Measurements from ENCODE around the gene ZNF10. TPM values are rescaled to one million over a fixed set of nuclear protein-coding genes. Genes with fewer than 3 reads are reported as not detected.

Gene ZNF10
- 10 to 100 TPM in 1 of 2 donors, 1 to 10 TPM in 1; 5.8 to 10.2 TPM for total RNA-seq
- long read RNA-seq, partial matches to known transcripts, result 0 of 3 reads
- long read RNA-seq, other reads (novel, unspliced or antisense), result 2 of 3 reads

- intact Hi-C loops (cut with DNase I), result loop anchor here in 1 of 2 donors (2.0 kb wide), 1 partner anchor 49 kb away; the partner anchor contains the start of gene ZNF140
- ATAC-seq (peak; percentile 97 to 99), DNase-seq (peak; percentile 97)
Observed at GRCh38 chr12:133130038-133130807, at the start of gene ZNF10, which contains the start of gene ZNF891. Gene ZNF10 (plus strand): TSS chr12:133130627. CDS start chr12:133144493, 13,866 bp downstream. Gene ZNF891 (minus strand): TSS chr12:133130274. CDS start chr12:133121918, 8,356 bp downstream.

DNA sequence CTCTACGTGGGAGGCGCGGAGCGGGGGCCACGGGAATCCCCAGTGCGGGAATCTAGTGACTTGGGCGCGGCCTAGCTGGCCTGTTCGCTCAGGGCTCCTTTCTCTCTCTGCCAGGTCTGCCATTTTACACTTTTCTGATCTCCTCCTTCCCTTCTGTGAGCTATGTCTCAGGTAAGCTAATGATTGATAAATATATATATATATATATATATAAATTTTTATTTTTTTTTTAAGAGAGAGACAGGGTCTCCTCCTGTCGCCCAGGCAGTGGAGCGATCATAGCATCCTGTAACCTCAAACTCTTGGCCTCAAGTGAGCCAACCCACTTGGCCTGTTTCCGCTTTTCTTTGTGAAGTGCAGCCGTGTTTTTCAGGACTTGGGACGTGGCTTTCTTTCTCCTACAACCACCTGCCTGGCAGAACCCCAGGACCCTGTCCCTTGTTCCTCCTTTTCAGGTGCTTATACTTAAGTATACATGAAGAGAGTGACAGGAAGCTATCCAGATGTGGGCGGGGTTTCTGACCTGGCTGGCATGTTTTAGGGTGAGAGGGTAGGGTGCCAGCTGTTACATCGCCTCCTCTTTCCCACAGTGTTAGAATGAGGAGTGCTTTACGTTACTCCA lies 49.2 kb upstream of the ZNF10 start:
- ATAC-seq, result no peak
- no peak for DNase-seq
- intact Hi-C loops (cut with DNase I), result loop anchor here in 1 of 2 donors (2.0 kb wide), 2 partner anchors 44 to 50 kb away; partner anchors contain the start of genes ZNF10, ZNF84 and ZNF891

GRCh38 chr12:133083345-133083744 lies 47.1 kb upstream of the ZNF10 start:
- no peak for ATAC-seq
- intact Hi-C loops (cut with DNase I), result no loop called here

GRCh38 chr12:133105620-133106019 lies 24.8 kb upstream of the ZNF10 start:
- intact Hi-C loops (cut with DNase I), result no loop called here
- DNase-seq (no peak), ATAC-seq (no peak)

More at GRCh38 chr12:133083345-133083744, 47.1 kb upstream of the ZNF10 start:
- no peak for DNase-seq

DNA sequence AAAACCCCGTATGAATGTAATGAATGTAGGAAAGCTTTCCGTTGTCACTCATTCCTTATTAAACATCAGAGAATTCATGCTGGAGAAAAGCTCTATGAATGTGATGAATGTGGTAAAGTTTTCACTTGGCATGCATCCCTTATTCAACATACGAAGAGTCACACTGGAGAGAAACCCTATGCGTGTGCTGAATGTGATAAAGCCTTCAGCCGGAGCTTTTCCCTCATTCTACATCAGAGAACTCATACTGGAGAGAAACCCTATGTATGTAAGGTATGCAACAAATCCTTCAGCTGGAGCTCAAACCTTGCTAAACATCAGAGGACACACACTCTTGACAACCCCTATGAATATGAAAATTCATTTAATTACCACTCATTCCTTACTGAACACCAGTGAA lies 24.2 kb upstream of the ZNF10 start:
- no peak for DNase-seq
- ATAC-seq, result no peak
- intact Hi-C loops (cut with DNase I), result no loop called here

DNA sequence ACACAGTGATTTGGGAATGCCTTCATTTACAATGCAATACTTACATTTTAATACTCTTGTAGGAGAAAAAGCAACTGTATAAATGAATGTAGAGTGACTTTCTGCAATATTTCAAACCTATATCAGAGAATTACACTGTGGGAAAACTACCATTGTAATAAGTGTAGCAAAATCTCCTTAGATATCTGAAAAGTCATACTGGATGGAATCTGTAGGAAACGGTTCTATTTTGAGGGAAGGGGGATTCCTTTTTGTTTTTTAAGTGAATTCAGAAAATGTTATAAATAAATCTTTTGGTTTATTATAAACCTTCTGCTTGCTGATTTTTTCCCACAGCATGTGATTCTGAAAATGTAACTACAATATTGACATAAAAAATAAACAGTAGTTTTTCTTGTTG lies 23.3 kb upstream of the ZNF10 start:
- ATAC-seq (no peak), DNase-seq (no peak)
- intact Hi-C loops (cut with DNase I), result no loop called here

DNA sequence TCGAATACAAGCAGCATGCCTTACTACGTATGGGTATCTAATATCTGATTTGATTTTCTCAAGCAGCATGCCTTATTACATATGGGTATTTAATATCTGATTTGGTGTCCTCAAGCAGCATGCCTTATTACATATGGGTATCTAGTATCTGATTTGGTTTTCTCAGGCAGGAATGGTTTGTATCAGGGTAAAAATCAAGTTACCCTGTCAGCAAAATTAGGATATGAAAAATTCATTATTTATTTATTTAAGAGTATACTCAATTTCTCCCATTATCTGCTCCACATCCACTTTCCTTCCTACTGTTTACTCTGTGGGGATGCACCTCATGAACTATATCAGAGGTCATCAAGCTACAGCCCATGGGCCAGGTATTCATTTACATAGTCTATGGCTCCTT lies 22.3 kb upstream of the ZNF10 start:
- intact Hi-C loops (cut with DNase I), result no loop called here
- no peak for DNase-seq
- ATAC-seq, result no peak

- no peak for ATAC-seq
Observed at GRCh38 chr12:133120385-133121191, 9.8 kb upstream of the ZNF10 start.

DNA sequence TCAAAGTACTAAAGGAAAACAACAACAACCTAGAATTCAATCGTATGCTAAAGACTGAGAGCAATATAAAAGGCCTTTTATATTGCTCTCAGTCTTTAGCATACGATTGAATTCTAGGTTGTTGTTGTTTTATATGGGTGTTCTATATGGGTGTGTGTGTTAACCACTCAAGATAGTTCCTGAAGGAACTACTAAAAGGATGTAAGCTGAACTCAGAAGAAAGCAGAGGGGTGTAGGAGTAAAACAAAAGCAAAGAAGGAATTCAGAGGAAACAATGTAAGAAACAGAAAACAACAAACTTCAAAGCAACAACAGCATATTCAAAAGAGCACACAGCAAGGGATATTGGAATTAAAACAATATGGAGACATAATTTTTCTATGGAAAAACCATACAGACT lies 5.8 kb upstream of the ZNF10 start:
- intact Hi-C loops (cut with DNase I), result no loop called here
- ATAC-seq, result no peak
- no peak for DNase-seq

More at GRCh38 chr12:133120385-133121191, 9.8 kb upstream of the ZNF10 start:
- DNase-seq, result no peak
- intact Hi-C loops (cut with DNase I), result no loop called here

DNA sequence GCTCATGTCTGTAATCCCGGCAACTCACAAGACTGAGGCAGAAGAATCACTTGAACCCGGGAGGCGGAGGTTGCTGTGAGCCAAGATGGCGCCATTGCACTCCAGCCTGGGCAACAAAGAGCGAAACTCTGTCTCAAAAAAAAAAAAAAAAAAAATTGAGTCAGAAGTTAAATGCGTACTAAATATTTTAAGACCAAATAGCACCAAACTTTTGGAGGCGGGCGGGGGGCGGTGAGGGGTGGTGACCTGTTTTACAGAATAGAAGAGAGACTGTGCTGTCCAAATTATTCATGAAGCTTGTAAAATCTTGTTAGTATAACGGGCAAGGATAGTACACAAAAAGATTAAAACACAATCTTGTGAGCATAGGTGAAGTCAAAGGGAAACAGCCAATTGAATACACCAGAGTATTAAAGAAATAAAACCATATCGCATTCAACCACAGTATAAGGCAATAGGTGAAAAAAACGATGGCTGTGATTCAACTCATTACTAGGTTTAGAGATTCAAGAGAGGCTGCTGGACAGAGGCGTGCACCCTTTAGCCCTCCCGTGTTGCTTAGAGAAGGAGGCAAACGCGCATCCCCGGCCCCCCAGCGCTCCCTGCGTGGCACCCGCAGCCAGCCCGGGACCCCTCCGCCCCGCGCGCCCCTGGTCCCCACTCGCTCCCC lies 924 bp upstream of the ZNF10 start:
- intact Hi-C loops (cut with DNase I), result loop anchor here in 1 of 2 donors (2.0 kb wide), 1 partner anchor 49 kb away; the partner anchor contains the start of gene ZNF140
- DNase-seq, result no peak
- ATAC-seq, result peak; percentile 20 to 24

DNA sequence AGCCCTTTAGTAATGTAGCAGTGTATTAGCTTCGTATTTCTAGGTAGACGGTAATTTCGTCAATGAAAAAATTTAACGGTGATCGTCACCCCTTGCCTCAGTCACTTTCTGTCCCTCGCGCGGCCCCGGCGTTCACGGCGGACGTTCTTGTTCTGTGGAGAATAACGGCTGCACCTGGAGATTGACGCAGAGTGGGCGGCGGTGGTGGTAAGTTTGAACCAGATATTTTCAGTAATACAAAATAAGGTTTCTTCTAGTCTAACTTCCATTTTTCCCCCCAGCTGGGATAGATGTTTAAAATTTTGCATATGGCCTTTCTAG lies 341 bp downstream of the ZNF10 start:
- ATAC-seq (peak in 1 of 2 donors; percentile 9), DNase-seq (peak; percentile 46)
- intact Hi-C loops (cut with DNase I), result loop anchor here in 1 of 2 donors (2.0 kb wide), 1 partner anchor 50 kb away; the partner anchor contains the start of gene ZNF140

DNA sequence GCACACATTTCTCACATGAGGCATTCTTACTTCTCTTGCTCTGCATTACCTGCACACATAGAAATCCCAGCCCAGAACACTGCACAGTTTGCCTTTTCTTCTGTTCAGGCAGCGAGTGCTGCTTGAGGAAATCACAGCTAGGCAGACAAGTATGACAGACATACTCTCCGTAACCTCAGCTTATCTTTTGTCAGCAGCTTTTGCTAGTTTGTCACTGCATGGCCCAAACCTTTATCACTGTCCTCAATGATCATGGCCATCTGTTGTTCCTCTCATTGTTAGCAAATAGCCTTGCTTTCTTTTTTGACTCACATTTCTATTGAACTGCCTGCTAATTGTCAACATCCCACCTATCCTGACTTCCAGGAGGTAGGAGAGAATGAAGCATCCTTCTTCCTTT lies 5.3 kb downstream of the ZNF10 start:
- DNase-seq (no peak), ATAC-seq (no peak)
- intact Hi-C loops (cut with DNase I), result no loop called here

- ATAC-seq (no peak), DNase-seq (no peak)
- intact Hi-C loops (cut with DNase I), result no loop called here
Observed at GRCh38 chr12:133145981-133146380, 15.6 kb downstream of the ZNF10 start.

GRCh38 chr12:133156125-133156690 lies 25.8 kb downstream of the ZNF10 start:
- ATAC-seq (no peak), DNase-seq (no peak)
- intact Hi-C loops (cut with DNase I), result no loop called here

DNA sequence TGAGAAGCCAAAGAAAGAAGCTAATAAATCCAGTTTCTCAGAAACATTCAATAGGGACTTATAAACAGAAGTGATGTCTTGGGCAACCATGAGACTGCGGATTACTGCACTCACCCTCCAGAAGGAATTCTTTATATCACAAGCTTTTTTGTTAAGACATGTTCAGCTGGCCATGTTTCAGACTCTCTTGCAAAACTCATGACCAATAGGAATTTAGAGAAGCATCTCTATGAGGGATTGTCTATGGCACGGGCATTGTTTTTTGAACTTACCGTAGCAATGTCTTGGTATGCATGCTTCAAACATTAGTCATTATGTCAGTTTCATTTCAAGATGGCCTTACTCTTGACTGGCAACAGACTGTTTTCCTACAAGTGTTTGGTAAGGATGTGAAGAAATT lies 35.3 kb downstream of the ZNF10 start:
- ATAC-seq, result no peak
- DNase-seq, result no peak
- intact Hi-C loops (cut with DNase I), result no loop called here

DNA sequence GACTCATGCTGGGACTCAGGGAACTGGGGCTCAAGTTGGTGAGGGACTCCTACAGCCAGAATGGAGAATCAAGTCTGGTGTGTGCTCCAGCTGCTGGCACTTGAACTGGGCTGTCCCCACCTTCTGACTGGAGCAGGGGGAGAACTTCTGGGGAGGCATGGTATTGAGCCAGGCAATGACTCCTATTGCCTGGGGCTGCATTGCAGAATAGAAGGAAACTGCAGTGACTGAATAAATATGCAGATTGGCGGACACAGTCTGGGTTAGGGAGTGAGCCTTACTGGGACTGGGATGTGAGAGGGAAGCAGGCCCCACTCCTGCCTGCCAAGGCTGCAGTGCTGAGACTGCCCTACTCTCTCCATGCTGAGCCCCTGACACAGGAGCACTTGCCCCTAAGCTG lies 42.1 kb downstream of the ZNF10 start:
- ATAC-seq, result no peak
- DNase-seq, result no peak
- intact Hi-C loops (cut with DNase I), result no loop called here

GRCh38 chr12:133174901-133175300 lies 44.5 kb downstream of the ZNF10 start:
- ATAC-seq (no peak), DNase-seq (no peak)
- intact Hi-C loops (cut with DNase I), result no loop called here

GRCh38 chr12:133180669-133181068 lies 50.2 kb downstream of the ZNF10 start:
- no peak for ATAC-seq
- no peak for DNase-seq
- intact Hi-C loops (cut with DNase I), result no loop called here
